SU-DHL-6 (cell line): ENCODE results near the gene STAU1.

ENCODE experiments used
- EZH2phosphoT487 ChIP-seq: fragments of 200-600 bp; sonication (generic), shearing (Covaris generic); conservative IDR thresholded peaks from 2 replicates; pipeline ENCODE4 v1.6.1; 2018; ENCODE audit warnings: mild to moderate bottlenecking, antibody characterized with exemption, low read length, moderate library complexity, mixed read lengths
- TF ChIP-seq, protein P1 (sequence below): fragments of 200-600 bp; sonication (generic); IDR thresholded peaks from one replicate; pipeline ENCODE4 v1.5.1; 2017; ENCODE audit warnings: antibody characterized with exemption, mild to moderate bottlenecking, low read length, moderate library complexity; ENCODE audit not compliant: insufficient read depth, poor library complexity, severe bottlenecking

DNA sequence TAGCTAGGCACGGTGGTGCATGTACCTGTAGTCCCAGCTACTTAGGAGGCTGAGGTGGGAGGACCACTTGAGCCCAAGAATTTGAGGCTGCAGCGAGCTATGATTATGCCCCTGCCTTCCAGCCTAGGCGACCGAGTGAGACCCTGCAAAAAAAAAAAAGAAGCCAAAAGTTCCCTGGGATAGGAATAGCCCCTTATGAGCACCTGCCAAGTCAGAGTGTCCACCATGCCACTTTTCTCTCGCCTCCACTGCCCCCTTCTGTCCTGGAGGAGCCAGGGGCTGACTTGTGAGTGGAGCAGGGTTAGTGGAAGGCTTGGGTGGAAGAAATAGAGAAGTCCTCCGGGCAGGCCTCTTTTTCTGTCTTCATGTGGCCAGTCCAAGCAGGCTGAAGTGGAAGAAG is 18.9 kb upstream of the STAU1 start:
- TF ChIP-seq, protein P1, sequence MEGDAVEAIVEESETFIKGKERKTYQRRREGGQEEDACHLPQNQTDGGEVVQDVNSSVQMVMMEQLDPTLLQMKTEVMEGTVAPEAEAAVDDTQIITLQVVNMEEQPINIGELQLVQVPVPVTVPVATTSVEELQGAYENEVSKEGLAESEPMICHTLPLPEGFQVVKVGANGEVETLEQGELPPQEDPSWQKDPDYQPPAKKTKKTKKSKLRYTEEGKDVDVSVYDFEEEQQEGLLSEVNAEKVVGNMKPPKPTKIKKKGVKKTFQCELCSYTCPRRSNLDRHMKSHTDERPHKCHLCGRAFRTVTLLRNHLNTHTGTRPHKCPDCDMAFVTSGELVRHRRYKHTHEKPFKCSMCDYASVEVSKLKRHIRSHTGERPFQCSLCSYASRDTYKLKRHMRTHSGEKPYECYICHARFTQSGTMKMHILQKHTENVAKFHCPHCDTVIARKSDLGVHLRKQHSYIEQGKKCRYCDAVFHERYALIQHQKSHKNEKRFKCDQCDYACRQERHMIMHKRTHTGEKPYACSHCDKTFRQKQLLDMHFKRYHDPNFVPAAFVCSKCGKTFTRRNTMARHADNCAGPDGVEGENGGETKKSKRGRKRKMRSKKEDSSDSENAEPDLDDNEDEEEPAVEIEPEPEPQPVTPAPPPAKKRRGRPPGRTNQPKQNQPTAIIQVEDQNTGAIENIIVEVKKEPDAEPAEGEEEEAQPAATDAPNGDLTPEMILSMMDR = no peak
- TF ChIP-seq EZH2phosphoT487 = no peak
